SU-DHL-6 (cell line): ENCODE data around the gene TAAR5.

Experiments used
- EZH2phosphoT487 ChIP-seq: fragments of 200-600 bp; sonication (generic), shearing (Covaris generic); conservative IDR thresholded peaks from 2 replicates; pipeline ENCODE4 v1.6.1; 2018; ENCODE audit warnings: mild to moderate bottlenecking, antibody characterized with exemption, low read length, moderate library complexity, mixed read lengths
- TF ChIP-seq, protein P1 (sequence below): fragments of 200-600 bp; sonication (generic); IDR thresholded peaks from one replicate; pipeline ENCODE4 v1.5.1; 2017; ENCODE audit warnings: antibody characterized with exemption, mild to moderate bottlenecking, low read length, moderate library complexity; ENCODE audit not compliant: insufficient read depth, poor library complexity, severe bottlenecking

DNA sequence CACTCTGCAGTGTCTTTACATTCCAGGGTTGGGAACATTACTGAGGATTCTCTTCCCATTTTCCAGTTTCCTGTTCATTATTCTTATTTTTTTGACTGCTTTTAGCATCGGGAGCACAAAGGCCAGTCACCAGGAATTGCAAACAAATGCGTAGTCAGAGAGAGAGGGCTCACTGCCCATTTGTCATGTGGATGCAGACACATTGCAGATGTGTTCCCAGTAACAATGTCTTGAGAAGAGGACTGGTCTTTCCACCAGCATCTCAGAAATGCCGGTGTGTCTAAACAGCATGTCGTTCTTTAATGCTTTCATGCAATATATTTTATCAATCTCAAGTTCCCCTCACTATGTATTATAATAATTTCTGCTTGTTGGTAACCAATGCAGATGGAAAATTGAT lies 20.4 kb downstream of the TAAR5 start:
- TF ChIP-seq, protein P1, sequence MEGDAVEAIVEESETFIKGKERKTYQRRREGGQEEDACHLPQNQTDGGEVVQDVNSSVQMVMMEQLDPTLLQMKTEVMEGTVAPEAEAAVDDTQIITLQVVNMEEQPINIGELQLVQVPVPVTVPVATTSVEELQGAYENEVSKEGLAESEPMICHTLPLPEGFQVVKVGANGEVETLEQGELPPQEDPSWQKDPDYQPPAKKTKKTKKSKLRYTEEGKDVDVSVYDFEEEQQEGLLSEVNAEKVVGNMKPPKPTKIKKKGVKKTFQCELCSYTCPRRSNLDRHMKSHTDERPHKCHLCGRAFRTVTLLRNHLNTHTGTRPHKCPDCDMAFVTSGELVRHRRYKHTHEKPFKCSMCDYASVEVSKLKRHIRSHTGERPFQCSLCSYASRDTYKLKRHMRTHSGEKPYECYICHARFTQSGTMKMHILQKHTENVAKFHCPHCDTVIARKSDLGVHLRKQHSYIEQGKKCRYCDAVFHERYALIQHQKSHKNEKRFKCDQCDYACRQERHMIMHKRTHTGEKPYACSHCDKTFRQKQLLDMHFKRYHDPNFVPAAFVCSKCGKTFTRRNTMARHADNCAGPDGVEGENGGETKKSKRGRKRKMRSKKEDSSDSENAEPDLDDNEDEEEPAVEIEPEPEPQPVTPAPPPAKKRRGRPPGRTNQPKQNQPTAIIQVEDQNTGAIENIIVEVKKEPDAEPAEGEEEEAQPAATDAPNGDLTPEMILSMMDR, result no peak
- TF ChIP-seq EZH2phosphoT487, result no peak
